Skin of body (tissue), 2 donors: ENCODE data around the gene RAMP1. TPM values are rescaled to one million over a fixed set of nuclear protein-coding genes. Genes with fewer than 3 reads are reported as not detected.
A peak's percentile ranks its signal among the peaks of the same experiment; 100 is the strongest.
"Not testable (repeated sequence)": the region's sequence is repeated elsewhere in the genome, so short reads cannot be mapped to it uniquely, and the experiment has no call there.

Experiments used
- DNase-seq: peaks from one replicate; lab custom pipeline; 2025; lab: John Stamatoyannopoulos, UW
- total RNA-seq: library from RNA; depleted of rRNA; stranded (reverse); fragments of >200 nt; gene quantifications from one replicate; pipeline ENCODE4 v1.2.3, GENCODE V29; 2014

Gene RAMP1
- 12.5 TPM for total RNA-seq

DNA sequence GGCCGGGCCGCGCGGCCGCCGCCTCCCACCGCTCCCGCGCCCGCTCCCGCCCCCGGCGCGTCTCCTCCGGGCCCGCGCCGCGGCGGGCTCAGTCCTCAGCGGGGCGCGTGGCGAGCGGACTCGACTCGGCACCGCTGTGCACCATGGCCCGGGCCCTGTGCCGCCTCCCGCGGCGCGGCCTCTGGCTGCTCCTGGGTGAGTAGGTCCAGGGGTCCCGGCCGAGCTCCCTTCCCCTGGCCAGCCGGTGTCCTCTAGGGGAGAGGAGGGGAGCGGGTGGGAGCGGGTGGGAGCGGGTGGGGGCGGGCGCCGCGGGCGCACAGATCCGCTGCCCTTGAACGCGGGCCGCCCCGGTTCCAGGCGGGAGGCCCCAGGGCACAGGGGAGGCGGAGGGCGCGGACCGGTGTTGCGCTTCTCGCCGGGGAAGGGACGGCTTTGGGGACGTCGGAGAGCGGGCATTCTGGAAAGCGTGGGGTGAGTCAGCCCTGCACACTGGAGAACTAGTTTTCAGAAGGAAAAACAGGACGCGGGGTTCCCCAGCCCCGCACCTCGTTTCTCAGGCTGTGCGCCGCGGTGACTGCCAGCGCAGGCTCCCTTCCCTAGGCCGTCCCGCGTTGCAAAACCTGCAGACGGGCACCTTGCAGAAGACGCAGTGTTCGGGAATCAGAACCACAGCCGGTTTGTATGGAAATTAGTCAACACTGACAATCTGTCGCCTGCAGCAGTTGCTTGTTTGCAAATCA, at the start of gene RAMP1:
TSS of gene RAMP1 (plus strand) at position 91 of the 740 bp plus-strand sequence. CDS start at position 144, 53 bp downstream.
- peak; percentile 3 for DNase-seq

DNA sequence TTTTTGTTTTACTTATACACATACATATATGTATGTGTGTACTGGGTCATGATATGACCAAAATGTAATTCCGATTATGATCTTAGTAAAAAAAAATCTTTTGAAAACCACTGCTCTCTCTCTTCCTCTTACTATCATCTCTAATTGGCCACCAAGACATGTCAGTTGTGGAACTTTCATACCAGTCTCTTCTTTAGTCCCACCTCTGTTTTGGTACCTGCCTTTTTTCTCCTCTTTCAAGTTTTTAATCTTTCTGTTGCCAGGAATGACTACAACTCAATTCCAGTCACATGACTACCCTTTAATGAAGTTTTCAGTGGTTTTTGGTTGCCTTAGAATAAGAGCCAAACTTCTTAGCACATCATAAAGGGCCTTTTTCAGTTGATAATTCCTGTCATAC, 43.8 kb upstream of the RAMP1 start:
- DNase-seq: no peak

DNA sequence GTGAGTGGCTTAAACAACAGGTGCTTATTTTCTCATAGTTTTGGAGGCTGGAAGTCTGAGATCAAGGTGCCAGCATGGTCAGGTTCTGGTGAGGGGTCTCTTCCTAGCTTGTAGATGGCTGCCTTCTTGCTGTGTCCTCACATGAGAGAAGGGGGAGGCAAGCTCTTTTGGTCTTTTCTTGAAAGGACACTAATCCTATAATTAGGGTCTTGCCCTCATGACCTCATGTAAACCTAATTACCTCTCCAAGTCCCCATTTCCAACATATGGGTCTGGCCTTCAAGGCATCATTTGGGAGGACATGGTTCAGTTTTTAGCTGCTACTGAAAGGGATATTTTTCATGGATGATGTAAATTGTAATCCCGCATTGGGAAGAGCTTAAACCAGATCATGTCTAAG, 42.9 kb upstream of the RAMP1 start:
- no peak for DNase-seq

DNA sequence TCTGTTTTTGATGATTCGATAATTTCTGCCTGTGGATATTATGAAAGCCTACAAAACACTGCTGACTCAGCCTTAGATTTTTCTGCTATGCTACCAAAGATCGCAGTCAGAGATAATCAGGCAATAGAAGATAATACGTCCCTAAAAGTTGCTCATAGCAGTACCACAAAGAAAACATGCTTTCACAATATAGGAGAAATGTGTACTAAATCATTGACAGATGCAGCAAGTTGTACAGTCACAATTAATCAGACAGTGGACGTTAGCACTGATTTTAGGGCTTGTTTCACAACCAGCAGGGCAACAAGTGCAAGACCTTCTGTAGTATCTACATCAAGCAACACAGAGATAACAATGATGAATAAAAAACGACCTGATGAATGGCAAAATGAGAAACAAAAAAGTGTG, 41.4 kb upstream of the RAMP1 start:
- DNase-seq: no peak

DNA sequence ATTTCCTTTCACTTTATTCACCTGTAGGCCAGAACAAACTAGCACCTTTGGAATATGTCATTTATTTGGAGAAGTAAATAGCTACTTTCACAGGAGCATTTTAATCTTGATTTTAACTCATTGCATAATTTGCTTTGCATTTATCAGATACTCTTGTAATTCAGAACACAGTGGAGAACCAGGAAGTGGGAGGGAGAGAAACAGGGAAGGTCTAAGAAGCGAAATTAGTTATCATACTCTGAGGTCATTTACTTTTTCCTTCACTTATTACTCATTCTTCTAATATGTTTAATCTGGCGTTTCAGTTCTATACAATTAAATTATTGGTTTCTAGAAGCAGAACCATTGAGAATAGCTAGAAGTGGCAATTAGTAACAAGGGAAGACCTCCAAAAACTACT, 40.2 kb upstream of the RAMP1 start:
- DNase-seq: no peak

DNA sequence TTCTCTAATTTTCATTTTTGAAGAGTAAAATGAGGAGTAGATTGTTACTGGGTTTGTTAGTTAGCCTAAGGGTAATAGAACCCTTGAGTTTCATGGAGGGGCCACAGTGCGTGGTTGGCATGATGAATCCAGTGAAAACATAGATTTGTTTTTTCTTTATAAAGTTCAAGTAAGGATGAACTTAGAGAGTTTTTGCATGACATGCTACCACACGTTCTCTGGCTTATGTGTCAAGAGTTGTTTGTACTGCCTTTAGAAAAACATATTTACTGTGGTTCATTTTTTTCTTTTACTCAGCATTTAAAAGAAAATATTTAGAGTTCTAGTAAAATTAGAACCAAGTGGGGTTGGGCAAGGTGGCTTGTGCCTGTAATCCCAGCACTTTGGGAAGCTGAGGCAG, 39.0 kb upstream of the RAMP1 start:
- DNase-seq: no peak

DNA sequence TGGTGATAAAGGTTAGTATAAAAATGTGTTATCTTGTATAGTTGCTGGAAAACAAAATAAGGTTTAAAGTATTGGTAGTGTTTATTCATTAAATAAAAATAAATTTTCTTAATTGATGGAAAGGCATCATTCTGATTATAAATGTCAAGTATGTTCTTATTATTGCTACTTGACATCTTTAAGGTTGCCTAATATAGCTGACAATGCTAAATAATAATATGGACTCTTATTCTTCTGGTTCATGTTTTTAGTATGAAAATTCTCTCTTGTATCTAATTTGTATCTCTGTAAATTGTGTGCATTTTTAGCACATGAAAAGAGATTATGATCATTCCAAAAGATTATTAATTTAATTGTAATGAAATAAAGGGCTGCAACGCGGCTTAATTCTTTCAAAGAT, 35.9 kb upstream of the RAMP1 start:
- no peak for DNase-seq

DNA sequence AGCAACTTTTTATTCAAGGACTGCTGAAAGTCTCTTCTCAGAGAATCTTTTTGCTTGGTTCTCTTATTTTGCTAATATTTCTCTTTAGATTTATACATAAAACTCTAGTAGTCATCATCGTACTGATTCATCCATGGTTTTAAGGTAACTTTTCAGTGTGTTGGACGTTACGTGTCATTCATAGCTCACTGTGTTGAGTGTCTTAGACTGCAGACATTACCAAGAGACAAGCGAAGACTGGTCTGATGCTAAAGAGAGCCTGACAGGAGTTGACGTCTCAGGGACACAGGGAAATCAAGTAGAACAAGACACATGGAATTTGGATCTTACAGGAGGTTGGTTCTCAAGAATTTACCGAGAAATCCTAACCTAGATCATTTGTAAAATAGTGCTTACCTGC, 35.3 kb upstream of the RAMP1 start:
- DNase-seq: no peak

DNA sequence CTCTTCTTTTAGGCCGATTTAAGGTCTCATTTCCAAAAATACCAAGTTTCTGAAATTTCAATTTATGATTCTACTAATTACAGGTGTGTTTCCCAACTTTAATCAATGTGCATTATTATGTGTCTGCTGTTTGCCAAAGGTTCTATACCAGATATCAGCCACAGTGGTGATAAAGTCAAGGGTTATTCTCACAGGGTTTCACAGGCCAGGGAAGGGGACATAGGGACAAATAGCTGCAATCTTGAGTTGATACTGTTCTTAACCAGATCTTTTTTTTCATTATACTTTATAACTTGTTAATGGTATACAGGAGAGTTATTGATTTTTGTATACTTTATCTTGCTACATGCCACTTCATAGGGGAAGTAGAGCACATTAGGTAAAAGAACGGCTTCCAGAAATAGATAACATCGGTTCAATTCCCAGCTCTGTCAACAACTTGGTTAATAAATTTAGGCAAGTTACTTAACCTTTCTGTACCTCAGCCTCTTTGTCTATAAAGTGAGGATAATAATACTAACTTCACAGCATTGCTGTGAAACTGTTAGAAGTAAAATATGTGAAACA, 31.9 kb upstream of the RAMP1 start:
- DNase-seq: no peak

DNA sequence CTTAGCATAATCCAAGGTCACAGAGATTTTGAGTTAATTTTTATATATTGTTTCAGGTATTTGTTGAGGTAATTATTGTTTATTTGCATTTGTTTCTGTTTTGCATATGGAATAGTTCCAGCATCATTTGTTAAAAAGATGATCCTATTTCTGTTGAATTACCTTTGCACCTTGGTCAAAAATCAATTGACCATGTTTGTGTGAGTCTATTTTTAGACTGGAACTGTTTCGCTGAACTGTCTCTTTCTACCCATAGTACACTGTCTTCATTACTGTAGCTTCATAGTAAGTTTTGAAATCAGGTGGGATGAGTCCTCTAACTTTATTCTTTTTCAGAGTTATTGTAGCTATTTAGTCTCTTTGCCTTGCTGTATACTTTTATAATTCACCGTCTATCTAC, 28.9 kb upstream of the RAMP1 start:
- no peak for DNase-seq

DNA sequence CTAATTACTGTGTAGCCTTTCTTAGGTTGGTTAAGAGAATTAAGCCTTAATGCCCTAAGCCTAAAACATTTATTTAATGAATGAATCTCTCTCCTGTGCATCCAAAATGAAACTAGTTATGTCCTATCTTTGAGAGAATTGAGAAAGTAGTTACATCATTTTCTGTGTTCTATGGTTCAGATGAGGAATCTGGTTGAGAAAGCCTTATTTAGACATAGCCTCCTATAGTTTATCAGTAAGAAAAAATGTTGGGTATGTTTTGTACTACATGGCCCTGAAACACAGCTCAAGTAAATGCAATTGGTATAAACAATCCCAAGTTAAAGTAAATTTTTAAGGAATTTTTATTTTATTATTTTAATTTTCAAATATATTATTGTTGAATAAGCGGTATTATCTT, 25.9 kb upstream of the RAMP1 start:
- DNase-seq: no peak

DNA sequence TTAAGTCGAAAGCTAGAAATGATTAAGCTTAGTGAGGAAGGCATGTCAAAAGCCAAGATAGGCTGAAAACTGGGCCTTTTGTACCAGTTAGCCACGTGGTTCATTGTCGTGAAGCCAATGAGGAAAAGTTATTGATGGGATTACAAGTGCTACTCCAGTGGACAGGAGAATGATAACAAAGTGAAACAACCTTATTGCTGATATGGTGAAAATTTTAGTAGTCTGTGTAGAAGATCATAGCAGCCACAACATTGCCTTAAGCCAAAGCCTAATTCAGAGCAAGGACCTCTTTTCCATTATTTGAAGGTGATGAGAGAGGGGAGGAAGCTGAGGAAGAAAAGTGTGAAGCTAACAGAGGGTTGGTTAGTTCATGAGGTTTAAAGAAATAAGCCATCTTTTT, 24.1 kb upstream of the RAMP1 start:
- DNase-seq: no peak

DNA sequence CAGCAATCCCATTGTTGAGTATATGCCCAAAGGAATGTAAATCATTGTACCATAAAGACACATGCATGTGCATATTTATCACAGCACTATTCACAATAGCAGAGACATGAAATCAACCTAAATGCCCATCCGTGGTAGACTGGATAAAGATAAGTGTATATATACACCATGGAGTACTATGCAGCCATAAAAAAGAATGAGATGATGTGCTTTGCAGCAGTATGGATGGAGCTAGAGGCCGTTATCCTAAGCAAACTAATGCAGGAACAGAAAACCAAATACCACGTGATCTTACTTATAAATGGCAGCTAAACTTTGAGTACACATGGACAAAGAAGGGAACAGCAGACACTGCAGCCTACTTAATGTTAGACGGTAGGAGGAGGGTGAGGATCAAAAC, 18.4 kb upstream of the RAMP1 start:
- no peak for DNase-seq

DNA sequence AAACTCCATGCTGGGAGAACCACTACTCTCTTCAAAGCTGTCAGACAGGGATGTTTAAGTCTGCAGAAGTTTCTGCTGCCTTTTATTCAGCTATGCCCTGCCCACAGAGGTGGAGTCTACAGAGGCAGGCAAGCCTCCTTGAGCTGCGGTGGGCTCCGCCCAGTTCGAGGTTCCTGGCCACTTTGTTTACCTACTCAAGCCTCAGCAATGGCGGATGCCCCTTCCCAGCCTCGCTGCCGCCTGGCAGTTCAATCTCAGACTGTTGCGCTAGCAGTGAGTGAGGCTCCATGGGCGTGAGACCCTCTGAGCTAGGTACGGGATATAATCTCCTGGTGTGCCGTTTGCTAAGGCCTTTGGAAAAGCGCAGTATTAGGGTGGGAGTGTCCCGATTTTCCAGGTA, 10.5 kb upstream of the RAMP1 start:
- not testable (repeated sequence) for DNase-seq

DNA sequence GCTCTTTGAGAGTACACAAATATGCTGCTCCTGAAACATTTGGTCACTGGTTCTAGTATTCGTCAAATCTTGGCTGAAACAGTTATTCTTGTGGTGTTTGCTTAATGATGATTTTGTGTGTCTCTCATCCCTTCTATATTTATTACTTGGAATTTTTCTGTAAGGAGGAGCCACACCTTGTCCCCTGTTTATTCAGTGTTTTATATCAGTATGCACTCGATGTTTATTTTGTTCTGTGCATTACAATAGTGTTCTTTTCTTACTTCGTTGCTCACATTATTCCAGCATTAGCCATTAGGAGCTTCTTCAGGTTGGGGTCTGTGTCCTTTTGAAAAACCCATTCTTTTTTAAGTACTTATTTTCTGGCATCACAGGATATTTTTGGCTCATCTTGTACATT, 5.1 kb upstream of the RAMP1 start:
- no peak for DNase-seq

DNA sequence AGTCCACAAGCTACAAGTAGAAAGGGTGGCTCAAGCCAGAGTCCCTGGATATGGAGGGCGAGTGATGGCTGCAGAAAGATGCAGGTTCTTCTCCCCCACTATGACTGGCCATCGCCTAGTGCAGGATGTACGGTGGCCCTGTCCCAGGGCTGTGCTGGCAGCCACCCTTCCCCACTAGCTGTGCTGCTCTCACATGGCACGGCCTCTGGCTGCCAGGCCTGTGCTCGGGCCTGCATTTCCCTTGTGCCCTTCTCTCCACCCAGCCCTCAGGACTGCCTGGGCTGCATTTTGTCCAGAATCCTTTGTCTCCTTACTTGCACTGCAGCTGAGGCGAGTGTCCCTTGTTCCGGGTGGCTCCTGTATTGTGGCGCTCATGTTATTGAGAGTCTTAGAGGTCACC, 1.6 kb upstream of the RAMP1 start:
- no peak for DNase-seq

DNA sequence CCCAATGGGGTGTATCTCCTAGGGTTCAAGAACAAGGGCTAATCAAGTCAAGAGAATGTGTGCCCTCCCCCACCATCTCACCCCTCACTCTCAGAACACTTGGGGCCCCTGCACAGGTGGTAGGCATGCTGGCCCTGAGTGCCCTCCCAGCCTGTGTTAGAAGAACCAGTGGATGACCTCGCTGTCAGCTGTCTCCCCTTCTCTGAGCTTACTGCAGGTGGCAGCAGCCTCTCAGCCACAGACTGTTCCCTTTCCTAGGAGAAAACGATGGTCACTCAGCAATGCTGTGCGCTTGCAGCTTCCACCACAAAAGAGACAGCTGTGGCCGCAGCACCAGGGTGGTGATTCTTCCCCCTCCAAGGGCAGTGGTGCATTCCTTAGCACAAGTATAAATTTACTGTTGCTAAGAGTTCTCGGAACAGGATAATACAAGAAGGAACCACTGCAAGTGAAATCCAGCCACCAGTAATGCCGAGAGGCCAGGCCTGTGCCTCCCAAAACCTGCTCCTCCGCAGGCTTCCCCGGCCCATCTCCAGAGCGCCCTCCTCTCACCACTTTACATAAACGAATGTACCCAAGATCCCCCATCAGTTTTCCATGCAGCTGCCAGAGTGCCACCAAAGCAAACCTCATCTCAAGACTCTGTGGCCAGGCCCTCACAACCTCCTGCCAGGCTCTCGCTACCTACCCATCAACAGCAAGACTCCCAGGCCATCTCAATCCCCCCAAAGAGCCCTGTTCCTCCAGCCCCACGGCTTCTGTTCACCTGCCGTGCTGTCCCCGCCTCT, 935 bp upstream of the RAMP1 start:
- DNase-seq: peak; percentile 72

DNA sequence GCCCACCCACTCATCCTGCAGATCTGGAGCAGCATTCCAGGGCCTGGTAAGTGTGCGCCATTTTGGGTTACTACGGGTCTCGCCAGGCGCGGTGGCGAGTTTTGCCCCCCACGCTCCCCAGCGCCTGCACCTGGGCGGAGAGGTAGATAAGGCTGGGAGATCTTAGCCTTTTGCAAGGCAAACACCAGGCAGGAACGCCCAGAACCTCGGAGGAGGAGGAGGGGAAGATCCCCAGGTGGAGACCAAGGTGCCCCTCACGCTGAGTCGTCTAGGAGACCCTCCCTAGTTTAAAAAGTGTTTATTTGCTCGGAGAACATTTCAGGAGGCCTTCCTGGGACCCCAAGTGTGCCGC, 365 bp upstream of the RAMP1 start:
- no peak for DNase-seq

DNA sequence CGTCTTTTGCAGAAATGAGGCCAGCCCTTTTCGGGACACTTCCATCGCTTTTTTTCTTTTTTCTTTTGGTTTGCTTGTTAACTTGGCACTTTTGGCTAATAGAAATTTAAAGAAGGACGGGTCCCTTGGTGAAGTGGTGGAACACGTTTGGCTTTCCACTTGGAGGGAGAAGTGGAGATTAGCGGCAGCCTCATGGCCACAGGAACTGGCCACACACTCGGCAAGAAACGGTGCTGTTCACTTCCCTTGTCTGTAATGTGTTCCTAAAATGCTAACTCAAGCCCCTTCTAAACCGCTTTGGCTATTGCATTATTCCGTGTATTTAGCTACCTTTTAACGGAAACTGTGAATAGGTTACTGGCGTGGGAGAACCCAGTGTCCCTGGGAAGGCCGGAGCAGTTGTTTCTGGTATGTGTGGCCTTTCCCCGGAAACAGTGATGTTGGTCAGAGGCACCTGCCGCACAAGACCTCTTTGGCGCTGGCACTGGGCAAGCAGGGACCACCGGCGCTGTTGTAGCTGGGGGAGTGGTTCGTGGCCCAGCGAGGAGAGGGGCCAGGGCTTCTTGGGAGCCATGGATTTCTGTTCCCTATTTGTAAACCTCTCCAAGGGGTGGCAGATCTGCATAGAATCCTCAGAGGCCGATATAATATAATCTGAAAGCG, 981 bp downstream of the RAMP1 start:
- no peak for DNase-seq

DNA sequence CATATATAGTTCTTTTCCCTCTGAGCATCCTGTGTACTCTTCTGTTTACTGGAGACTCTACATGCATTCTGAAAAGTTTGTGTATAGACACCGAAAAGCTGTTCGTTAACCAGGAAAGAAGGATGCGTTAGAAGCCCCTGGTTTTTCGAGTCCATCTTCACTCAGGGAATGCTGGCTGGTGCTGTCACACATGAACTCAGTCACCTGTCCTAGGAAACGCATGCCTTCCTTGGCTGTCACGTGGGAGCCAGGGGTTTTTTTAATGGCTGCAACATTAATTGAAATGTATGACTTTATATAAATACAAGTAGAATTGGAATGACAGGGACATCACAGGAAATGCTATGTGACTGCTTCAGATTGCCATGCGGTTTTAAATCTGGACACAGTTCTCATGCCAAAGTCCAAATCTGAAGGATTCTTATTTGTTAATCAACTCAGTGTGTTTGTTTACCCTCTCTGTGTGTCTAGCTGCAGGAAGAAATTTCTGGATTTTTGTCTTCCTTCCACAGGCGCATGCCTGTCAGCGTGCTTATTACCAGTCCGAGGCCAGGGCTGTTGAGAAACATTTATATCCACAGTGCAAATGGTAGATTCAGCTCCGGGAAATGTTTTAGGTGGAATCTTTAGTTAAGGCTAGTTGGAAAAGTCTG, 2.6 kb downstream of the RAMP1 start:
- no peak for DNase-seq

DNA sequence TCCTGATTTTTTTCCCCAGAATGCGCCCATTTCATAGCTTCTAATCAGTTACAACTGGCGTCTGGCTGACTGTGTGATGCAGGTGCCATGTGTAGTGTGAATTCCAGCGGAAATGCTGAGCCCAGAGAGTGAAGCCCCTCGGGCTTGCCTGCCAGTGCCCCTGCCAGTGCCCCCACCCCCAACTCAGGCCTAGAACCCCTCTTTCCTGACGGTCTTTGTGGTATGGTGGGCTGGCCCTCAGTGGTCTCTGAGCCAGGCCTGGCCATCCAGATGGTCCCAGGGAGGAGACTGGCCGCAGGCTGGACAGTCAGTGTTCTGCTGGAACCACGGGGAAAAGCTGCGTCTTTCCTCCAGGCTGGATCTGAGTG, 3.1 kb downstream of the RAMP1 start:
- DNase-seq: no peak

DNA sequence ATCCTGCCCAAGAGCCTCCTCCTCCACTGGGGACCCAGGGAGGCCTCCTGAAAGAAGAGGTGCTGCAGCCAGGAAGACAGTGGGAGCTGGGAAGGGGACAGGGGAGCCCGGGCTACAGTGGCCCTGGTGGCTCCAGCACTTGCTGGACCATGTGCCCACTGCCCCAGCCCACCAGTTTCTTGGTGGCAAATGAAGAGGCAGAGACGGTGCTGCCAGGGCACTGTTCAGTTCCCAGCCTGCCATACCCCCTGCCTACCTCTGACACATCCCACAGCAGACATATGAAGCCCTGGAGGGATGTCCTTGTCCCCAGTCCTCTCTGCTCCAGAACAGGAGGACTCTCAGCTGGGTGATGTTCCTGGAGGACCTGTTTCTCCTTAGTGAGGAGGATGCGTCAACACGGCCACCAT, 3.7 kb downstream of the RAMP1 start:
- DNase-seq: no peak
